ENCODE data around the gene MYRIP. TPM values are rescaled to one million over a fixed set of nuclear protein-coding genes. Genes with fewer than 3 reads are reported as not detected.

MYRIP gene
- total RNA-seq, 2 donors from 2014 or later, result 6.3 to 8.7 TPM

- H3K4me3 ChIP-seq, result no peak overlapping the region
- H3K36me3 ChIP-seq, result no peaks in the 10 kb centered on the region
- DNase-seq, result no peak
- intact Hi-C loops (cut with DNase I), result no loop called here
- no peak for TF ChIP-seq CTCF (IDR thresholded peaks at IDR 0.05)
- no peak overlapping the region for H3K9ac ChIP-seq (ENCODE audit: low read depth in 2 of 2, low read length in 2 of 2)
- H3K9me3 ChIP-seq, result no peaks in the 10 kb centered on the region
- no peaks in the 10 kb centered on the region for H3K4me1 ChIP-seq
- no peak overlapping the region for H3K27ac ChIP-seq
- no peaks in the 10 kb centered on the region for H3K27me3 ChIP-seq
Measured at GRCh38 chr3:39848365-39848764, 39.0 kb downstream of the MYRIP start.

- TF ChIP-seq CTCF (IDR thresholded peaks at IDR 0.05), result no peak
- H3K9ac ChIP-seq (ENCODE audit: low read depth in 2 of 2, low read length in 2 of 2), result no peak overlapping the region
- peak overlapping the region; percentile 54 for H3K27ac ChIP-seq
- no peaks in the 10 kb centered on the region for H3K4me1 ChIP-seq
- no peak overlapping the region for H3K4me3 ChIP-seq
- DNase-seq, result no peak
- no peaks in the 10 kb centered on the region for H3K36me3 ChIP-seq
- no peaks in the 10 kb centered on the region for H3K9me3 ChIP-seq
- no peaks in the 10 kb centered on the region for H3K27me3 ChIP-seq
- intact Hi-C loops (cut with DNase I), result no loop called here
Measured at GRCh38 chr3:39849992-39850715, 40.7 kb downstream of the MYRIP start.

DNA sequence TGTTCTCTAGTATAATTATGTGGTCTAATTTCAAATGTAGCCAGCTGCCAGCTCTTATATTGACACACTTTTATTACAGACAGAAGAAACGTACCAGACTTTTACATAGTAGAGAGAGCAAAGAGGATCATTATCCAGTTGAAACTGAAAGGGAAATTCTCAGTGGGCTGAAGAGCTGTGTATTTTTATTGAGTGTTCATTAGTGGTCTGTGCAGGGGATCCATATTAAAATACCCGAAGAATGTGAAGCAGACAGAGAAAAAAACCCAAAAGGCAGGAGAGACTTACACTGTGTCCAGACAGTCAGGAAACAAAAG, 41.3 kb downstream of the MYRIP start:
- Histone ChIP-seq H3K4me3 (no peak overlapping the region), H3K36me3 (no peaks in the 10 kb centered on the region), H3K27ac (peak overlapping the region; percentile 54), H3K4me1 (no peaks in the 10 kb centered on the region), H3K9ac (ENCODE audit: low read depth in 2 of 2, low read length in 2 of 2) (no peak overlapping the region), H3K9me3 (no peaks in the 10 kb centered on the region), H3K27me3 (no peaks in the 10 kb centered on the region)
- intact Hi-C loops (cut with DNase I), result no loop called here
- no peak for TF ChIP-seq CTCF (IDR thresholded peaks at IDR 0.05)
- no peak for DNase-seq

- no peak overlapping the region for H3K4me3 ChIP-seq
- H3K9me3 ChIP-seq, result no peaks in the 10 kb centered on the region
- H3K27ac ChIP-seq, result no peak overlapping the region
- no peak overlapping the region for H3K9ac ChIP-seq (ENCODE audit: low read depth in 2 of 2, low read length in 2 of 2)
- H3K4me1 ChIP-seq, result no peaks in the 10 kb centered on the region
- TF ChIP-seq CTCF (IDR thresholded peaks at IDR 0.05), result no peak
- DNase-seq, result no peak
- H3K27me3 ChIP-seq, result no peaks in the 10 kb centered on the region
- intact Hi-C loops (cut with DNase I), result no loop called here
- no peaks in the 10 kb centered on the region for H3K36me3 ChIP-seq
Measured at GRCh38 chr3:39855517-39855916, 46.1 kb downstream of the MYRIP start.

DNA sequence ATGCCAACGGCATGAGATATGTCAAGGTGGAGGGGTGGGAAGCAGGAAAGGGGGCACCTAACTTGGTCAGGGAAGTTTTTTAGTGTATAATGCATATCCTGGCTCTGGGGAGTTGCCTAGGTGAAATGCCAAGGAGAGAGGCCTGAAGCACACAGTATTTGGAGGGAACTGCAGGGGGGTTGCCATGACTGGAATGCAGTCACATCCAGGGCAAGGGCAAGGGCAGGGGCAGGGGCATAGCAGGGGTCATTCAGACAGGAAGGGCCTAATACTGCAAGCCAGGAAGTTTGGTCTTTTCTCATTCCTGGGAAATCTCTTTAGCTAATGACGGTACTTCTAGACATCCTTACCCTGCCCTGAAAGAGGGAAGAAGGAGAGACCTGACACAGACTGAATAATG, 60.5 kb downstream of the MYRIP start:
- no peaks in the 10 kb centered on the region for H3K36me3 ChIP-seq
- H3K27ac ChIP-seq, result no peak overlapping the region
- H3K9me3 ChIP-seq, result no peaks in the 10 kb centered on the region
- intact Hi-C loops (cut with DNase I), result no loop called here
- H3K4me3 ChIP-seq, result no peak overlapping the region
- H3K27me3 ChIP-seq, result no peaks in the 10 kb centered on the region
- DNase-seq, result no peak
- H3K9ac ChIP-seq (ENCODE audit: low read depth in 2 of 2, low read length in 2 of 2), result no peak overlapping the region
- no peaks in the 10 kb centered on the region for H3K4me1 ChIP-seq
- no peak for TF ChIP-seq CTCF (IDR thresholded peaks at IDR 0.05)
